Stimulated activated naive CD4-positive, alpha-beta T cell treated with Interleukin-2 at 50 U/mL for 16 hours (primary cell): ENCODE measurements around the gene CLEC18A.
"Not testable (repeated sequence)": the region's sequence is repeated elsewhere in the genome, so short reads cannot be mapped to it uniquely, and the experiment has no call there.

Experiments used
- DNase-seq: peaks from one replicate; lab custom pipeline; 2025; lab: John Stamatoyannopoulos, UW

Gene CLEC18A

GRCh38 chr16:69952116-69952515 lies 982 bp downstream of the CLEC18A start:
- DNase-seq = not testable (repeated sequence)

DNA sequence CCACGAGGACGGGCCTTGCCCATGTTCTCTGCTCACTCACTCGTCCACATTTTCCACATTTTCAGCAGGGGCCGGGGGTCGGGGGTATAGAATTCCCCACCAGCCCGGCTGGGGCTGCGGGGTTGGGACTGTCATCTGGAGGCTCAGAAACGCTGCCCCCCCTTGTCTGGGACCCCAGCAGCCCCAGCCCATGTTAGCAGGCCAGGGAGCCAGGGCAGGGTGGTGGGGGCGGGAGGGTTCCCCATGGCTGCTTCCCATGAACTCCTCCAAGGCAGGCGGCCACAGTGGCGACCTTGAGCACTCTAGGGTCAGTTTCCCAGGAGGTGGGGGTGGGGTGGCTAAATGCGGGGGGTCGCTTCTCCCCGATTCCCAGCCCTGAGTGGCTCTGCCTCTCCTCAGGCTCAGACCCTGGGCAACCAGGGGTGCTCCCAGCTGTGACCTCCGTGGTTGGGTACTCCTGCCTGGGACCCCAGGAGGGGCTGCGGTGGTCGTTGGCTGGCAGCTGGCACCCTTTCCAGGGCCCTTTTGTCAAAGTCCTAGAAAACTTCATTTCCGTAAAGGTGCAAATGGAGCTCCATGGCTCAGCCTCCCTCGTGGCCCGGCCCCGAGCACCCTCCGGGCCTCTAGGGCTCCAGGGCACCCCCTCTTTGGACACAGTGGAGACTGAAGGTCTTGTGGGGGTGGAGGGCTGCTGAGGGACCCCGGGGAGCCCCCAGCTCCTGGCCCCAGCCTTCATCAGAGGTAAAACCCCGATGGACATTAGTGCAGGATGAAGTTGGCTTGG lies 1.6 kb downstream of the CLEC18A start:
- not testable (repeated sequence) for DNase-seq

DNA sequence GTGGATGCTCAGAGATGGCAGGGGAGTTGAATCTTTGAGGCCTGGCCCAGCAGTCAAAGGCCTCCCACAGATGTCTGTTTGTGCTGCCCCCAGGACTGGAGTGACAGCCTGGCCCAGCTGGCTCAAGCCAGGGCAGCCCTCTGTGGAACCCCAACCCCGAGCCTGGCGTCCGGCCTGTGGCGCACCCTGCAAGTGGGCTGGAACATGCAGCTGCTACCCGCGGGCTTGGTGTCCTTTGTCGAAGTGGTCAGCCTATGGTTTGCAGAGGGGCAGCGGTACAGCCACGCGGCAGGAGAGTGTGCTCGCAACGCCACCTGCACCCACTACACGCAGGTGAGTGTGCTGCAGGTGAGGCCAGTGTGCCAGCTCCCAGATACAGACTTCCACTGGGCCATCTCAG lies 3.1 kb downstream of the CLEC18A start:
- not testable (repeated sequence) for DNase-seq

DNA sequence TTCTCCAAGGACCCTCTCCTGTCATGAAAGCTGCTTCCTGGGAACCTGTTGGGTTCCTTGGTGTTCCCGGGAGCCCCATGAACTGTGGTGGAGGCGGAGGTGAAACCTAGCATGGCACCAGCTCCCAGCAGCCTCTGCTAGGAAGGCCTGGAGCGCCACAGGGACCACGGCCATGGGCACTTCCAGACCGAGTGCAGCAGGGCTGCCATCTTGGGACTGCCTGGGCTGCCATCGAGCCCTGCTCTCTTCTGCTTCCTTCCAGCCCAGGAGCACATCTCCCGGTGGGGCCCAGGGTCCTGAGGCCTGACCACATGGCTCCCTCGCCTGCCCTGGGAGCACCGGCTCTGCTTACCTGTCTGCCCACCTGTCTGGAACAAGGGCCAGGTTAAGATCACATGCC lies 12.2 kb downstream of the CLEC18A start:
- not testable (repeated sequence) for DNase-seq

DNA sequence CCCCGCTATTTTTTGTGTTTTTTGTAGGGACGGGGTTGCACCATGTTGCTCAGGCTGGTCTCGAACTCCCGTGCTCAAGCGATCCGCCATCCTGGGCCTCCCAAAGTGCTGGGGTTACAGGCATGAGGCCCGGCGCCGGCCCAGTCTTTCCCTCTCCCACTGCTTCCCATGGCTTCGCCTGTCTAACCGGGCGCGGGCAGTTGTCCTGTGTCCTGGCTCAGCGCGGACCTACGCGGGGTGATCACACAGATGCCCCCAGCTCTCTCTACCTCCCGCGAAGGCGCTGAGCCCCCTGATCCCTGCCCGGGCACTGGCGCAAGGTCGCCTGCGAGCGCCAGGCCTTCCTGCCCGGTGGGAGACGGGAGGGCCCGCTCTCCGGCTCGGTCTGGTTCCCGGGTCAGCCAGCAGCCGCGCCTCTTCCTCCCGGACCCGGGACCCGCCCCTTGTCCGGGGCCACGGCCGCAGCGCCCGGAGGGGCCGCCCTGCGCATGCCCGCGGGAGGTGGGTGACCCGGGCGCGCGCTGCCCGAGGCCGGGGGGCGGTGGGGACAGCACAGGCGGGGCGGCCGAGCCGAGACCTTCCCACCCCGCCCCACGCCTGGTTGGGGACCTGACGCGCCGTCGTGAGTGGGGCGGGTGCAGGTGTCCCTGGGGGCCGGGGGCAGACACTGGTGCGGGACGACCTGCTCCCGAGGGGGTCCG lies 14.0 kb downstream of the CLEC18A start:
- DNase-seq = not testable (repeated sequence)

DNA sequence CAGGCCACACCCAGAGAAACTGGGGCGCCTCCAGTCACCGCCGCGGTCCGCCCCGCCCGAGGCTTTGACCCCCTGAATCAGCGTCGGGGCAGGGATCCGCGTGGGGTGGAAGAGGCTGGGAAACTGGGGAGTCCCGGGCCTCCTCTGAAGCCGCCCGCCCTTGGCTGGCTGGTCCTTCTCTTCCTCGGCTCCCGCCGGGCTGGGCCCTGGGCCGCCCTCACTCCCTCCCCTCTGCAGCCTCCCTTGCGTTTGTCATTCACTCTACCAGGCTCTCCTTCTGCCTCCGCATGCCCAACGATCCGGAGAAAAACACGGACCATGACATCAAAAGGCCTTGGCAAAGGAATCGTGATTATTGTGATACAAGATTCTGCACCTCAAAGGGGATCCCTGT lies 14.5 kb downstream of the CLEC18A start:
- not testable (repeated sequence) for DNase-seq

DNA sequence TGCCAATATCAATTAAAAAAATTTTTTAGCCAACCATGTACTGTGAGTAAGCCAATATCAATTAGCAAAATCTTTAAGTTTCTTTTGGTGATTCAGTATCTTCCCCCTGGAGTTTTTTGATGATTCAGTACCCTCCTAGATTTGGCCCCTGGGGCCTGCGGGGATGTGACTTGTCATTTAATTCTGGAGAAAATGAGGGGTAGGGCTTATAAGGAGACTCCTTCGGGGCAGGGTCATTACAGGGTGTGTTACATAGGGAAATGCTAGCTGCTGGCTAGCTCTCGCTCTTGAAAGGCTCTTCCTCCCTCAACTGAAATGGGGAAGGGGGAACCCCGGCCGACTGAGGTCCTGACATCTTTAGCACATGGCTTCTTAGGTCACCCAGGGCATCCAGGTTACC lies 16.6 kb downstream of the CLEC18A start:
- DNase-seq = not testable (repeated sequence)

- not testable (repeated sequence) for DNase-seq
Observed at GRCh38 chr16:69968125-69968524, 17.0 kb downstream of the CLEC18A start.

GRCh38 chr16:69969657-69970056 lies 18.5 kb downstream of the CLEC18A start:
- not testable (repeated sequence) for DNase-seq

GRCh38 chr16:69972120-69972519 lies 21.0 kb downstream of the CLEC18A start:
- not testable (repeated sequence) for DNase-seq

GRCh38 chr16:69972935-69973334 lies 21.8 kb downstream of the CLEC18A start:
- not testable (repeated sequence) for DNase-seq

DNA sequence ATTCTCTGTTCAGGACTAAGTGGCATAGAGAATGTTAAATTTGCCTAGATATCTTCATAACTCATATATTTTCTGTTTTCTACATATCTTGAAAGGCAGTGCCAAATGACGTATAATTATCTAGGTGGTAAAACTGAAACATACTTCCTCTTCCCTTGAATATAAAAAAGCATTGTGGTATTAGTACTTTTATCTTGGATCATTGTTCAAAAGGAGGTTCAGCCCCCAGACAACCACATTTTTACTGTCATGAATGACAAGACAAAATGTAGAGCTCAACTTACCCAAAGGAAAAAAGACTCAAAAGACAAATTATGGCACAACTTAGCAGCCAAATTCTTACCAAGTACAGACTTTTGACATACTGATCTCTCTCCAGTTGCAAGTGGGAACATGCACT lies 34.1 kb downstream of the CLEC18A start:
- DNase-seq = not testable (repeated sequence)

DNA sequence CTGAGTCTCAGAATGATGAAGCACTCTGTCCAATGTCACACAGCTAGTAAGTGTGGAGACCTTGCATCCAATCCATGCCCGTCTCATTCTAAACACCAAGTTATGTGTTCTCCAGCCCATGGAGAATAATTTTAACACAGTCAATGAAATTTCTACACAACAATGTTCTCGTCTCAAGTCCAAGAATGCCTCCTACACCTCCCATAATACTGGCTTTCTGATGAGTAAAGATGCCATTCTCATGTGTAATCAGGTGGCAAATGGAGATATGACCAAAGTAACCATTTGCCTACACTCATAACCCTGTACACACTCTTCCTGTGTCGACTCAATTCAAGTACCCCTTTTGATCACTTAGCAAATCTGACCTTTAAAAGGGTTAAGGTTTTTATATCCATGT lies 46.8 kb downstream of the CLEC18A start:
- not testable (repeated sequence) for DNase-seq

GRCh38 chr16:69999801-70000200 lies 48.7 kb downstream of the CLEC18A start:
- DNase-seq = not testable (repeated sequence)

DNA sequence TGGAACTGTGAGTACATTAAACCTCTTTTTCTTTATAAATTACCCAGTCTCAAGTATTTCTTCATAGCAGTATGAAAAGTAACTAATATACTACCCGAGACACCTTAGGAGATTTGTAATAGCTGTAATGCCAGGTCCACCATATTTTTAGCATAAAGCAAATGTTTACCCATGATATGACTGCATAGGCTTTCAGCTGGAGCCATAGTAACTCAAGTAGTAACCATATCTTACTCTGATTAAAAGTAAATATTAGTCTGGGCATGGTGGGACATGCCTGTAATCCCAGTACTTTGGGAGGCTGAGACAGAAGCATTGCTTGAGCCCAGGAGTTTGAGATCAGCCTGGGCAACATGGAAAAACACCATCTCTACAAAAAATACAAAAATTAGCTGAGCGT lies 52.4 kb downstream of the CLEC18A start:
- not testable (repeated sequence) for DNase-seq

GRCh38 chr16:70008604-70009003 lies 57.5 kb downstream of the CLEC18A start:
- not testable (repeated sequence) for DNase-seq

DNA sequence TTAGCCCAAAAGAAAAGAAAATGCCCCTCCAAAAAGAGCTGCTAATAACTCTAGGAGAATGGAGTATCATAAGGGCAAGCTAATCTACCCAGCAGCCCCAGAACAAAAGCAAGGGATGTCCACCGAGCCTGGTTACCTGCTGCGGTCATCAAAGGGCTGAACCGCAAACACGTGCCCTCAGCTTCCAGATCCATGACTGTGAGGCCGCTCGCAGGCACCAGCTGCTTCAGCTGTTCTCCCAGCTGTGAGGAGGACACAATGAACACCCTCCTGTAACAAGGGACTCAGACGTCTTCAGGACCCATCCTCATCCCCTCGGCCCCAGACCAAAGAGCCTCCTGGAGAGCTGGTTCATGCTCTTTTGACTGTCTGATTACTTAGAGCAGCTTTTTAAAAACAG lies 59.5 kb downstream of the CLEC18A start:
- not testable (repeated sequence) for DNase-seq

GRCh38 chr16:70011120-70011519 lies 60.0 kb downstream of the CLEC18A start:
- not testable (repeated sequence) for DNase-seq

GRCh38 chr16:70012354-70012753 lies 61.2 kb downstream of the CLEC18A start:
- DNase-seq = not testable (repeated sequence)

DNA sequence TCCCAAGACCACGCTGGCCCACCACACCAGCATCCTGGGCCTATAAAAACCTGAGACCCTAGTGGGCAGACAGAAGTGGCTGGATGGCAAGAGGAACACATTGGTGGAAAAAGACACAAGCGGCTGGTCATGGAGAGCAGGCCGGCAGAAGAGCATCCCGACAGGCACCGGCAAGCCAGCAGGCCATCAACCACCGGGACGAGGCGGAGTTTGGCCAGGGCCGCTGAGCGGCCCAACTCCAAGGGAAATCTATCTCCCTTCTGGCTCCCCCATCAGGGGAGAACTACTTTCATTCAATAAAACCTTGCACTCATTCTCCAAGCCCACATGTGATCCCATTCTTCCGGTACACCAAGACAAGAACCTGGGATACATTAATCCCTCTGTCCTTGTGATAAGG lies 61.8 kb downstream of the CLEC18A start:
- not testable (repeated sequence) for DNase-seq
